Uterus (tissue), 4 donors: Measurements from ENCODE around the gene PLEKHG3. TPM values are rescaled to one million over a fixed set of nuclear protein-coding genes. Genes with fewer than 3 reads are reported as not detected.

ENCODE experiments used
- DNase-seq, 2 donors: peaks; one replicate each; pipeline ENCODE4 v3.0.0-alpha.2; 2019 to 2020
- H3K27ac ChIP-seq, 2 donors: fragments of 200-600 bp; sonication (generic); 1 replicate in 1 of 2; 2 replicates in 1 of 2; pipeline ENCODE4 v1.5.1; 2016 to 2018
- H3K27me3 ChIP-seq, 2 donors: fragments of 200-600 bp; sonication (generic); one replicate each; pipeline ENCODE4 v1.5.1; 2018 to 2019; ENCODE audit warnings: control low read depth in 1 of 2
- H3K36me3 ChIP-seq, 2 donors: fragments of 200-600 bp; sonication (generic); one replicate each; pipeline ENCODE4 v1.5.1; 2019; ENCODE audit warnings: control low read depth in 1 of 2
- H3K4me1 ChIP-seq, 2 donors: fragments of 200-600 bp; sonication (generic); one replicate each; pipeline ENCODE4 v1.5.1; 2018 to 2019; ENCODE audit warnings: control low read depth in 1 of 2
- H3K4me3 ChIP-seq, 2 donors: fragments of 200-600 bp; sonication (generic); 1 replicate in 1 of 2; 2 replicates in 1 of 2; pipeline ENCODE4 v1.5.1; 2018 to 2019; ENCODE audit warnings: mild to moderate bottlenecking in 1 of 2
- H3K9me3 ChIP-seq, 2 donors: fragments of 200-600 bp; sonication (generic); one replicate each; pipeline ENCODE4 v1.5.1; 2019; ENCODE audit warnings: control low read depth in 1 of 2
- CTCF ChIP-seq, 4 experiments: fragments of 200-600 bp in 2 of 4; fragments of 450-650 bp in 2 of 4; sonication (generic) in 2 of 4; IDR thresholded peaks; one replicate each; pipeline ENCODE4 v1.5.1; 2016 to 2019; ENCODE audit warnings: antibody characterized with exemption in 4 of 4, mild to moderate bottlenecking in 2 of 4, moderate library complexity in 1 of 4
- POLR2A ChIP-seq, 2 donors: fragments of 450-650 bp; IDR thresholded peaks; one replicate each; pipeline ENCODE4 v1.6.1; 2016; ENCODE audit warnings: antibody characterized with exemption in 2 of 2, mild to moderate bottlenecking in 1 of 2, moderate library complexity in 1 of 2
- intact Hi-C: fragments of 100-400 bp; cut with DNase I; formaldehyde crosslinking; loops from one replicate; pipeline ENCODE4 v1.15.1; 2023; ENCODE audit warnings: low total_unique reads
- total RNA-seq, 4 donors: library from RNA; depleted of rRNA in 3 of 4; stranded (reverse); fragments of >200 nt in 3 of 4; gene quantifications; one replicate each; pipeline versions ENCODE4 v1.1.0 to v1.2.4, GENCODE V29; 2014 to 2023
- donor health status: DM: yes; HTN: yes; CAD: no.

Gene PLEKHG3
- total RNA-seq, 4 donors from 2014 or later = 40.5 to 178 (median 59.7) TPM

- Histone ChIP-seq H3K36me3 (no peaks in the 10 kb centered on the region), H3K27me3 (no peaks in the 10 kb centered on the region), H3K27ac (no peak overlapping the region), H3K4me1 (no peaks in the 10 kb centered on the region), H3K4me3 (no peak overlapping the region), H3K9me3 (no peaks in the 10 kb centered on the region)
- TF ChIP-seq CTCF (IDR thresholded peaks at IDR 0.05) = no peak
- no peak for TF ChIP-seq POLR2A (IDR thresholded peaks at IDR 0.05)
- intact Hi-C loops = no loop called here
- DNase-seq = no peak
Observed at GRCh38 chr14:64782196-64782595, 78.0 kb downstream of the PLEKHG3 start.

GRCh38 chr14:64784006-64784405, 79.8 kb downstream of the PLEKHG3 start:
- no peak overlapping the region for H3K27ac ChIP-seq
- intact Hi-C loops = no loop called here
- no peak for DNase-seq
- H3K4me3 ChIP-seq = no peak overlapping the region
- no peaks in the 10 kb centered on the region for H3K36me3 ChIP-seq
- H3K27me3 ChIP-seq = no peaks in the 10 kb centered on the region
- no peaks in the 10 kb centered on the region for H3K4me1 ChIP-seq
- TF ChIP-seq CTCF (IDR thresholded peaks at IDR 0.05) (no peak), POLR2A (IDR thresholded peaks at IDR 0.05) (no peak)
- H3K9me3 ChIP-seq = no peaks in the 10 kb centered on the region

- TF ChIP-seq POLR2A (IDR thresholded peaks at IDR 0.05) = no peak
- no peak for TF ChIP-seq CTCF (IDR thresholded peaks at IDR 0.05)
- Histone ChIP-seq H3K36me3 (no peaks in the 10 kb centered on the region), H3K27me3 (no peaks in the 10 kb centered on the region), H3K9me3 (no peaks in the 10 kb centered on the region), H3K4me3 (no peak overlapping the region), H3K4me1 (no peaks in the 10 kb centered on the region), H3K27ac (no peak overlapping the region)
- intact Hi-C loops = no loop called here
- DNase-seq = no peak
Observed at GRCh38 chr14:64786296-64787149, 82.3 kb downstream of the PLEKHG3 start.

GRCh38 chr14:64787619-64788018, 83.4 kb downstream of the PLEKHG3 start:
- TF ChIP-seq POLR2A (IDR thresholded peaks at IDR 0.05) (no peak), CTCF (IDR thresholded peaks at IDR 0.05) (no peak)
- intact Hi-C loops = no loop called here
- no peak overlapping the region for H3K27ac ChIP-seq
- H3K36me3 ChIP-seq = no peaks in the 10 kb centered on the region
- H3K4me3 ChIP-seq = no peak overlapping the region
- H3K4me1 ChIP-seq = no peaks in the 10 kb centered on the region
- no peaks in the 10 kb centered on the region for H3K9me3 ChIP-seq
- H3K27me3 ChIP-seq = no peaks in the 10 kb centered on the region
- no peak for DNase-seq

- intact Hi-C loops = no loop called here
- no peak for TF ChIP-seq POLR2A (IDR thresholded peaks at IDR 0.05)
- TF ChIP-seq CTCF (IDR thresholded peaks at IDR 0.05) = no peak
- no peaks in the 10 kb centered on the region for H3K9me3 ChIP-seq
- DNase-seq = no peak
- H3K4me3 ChIP-seq = no peak overlapping the region
- H3K27ac ChIP-seq = no peak overlapping the region
- no peaks in the 10 kb centered on the region for H3K36me3 ChIP-seq
- H3K4me1 ChIP-seq = no peaks in the 10 kb centered on the region
- H3K27me3 ChIP-seq = no peaks in the 10 kb centered on the region
Observed at GRCh38 chr14:64788706-64789105, 84.5 kb downstream of the PLEKHG3 start.
